HPDE6-E6E7 (cell line): ENCODE data around the gene LPO.
A peak's percentile ranks its signal among the peaks of the same experiment; 100 is the strongest.

Experiments
- DNase-seq: peaks from one replicate; pipeline ENCODE4 v3.0.0; 2011; ENCODE audit warnings: missing footprints; ENCODE audit errors: extremely low spot score

LPO gene

GRCh38 chr17:58303971-58304749 lies 65.8 kb downstream of the LPO start:
- peak; percentile 63 for DNase-seq

GRCh38 chr17:58304750-58305486 lies 66.5 kb downstream of the LPO start:
- no peak for DNase-seq

GRCh38 chr17:58305626-58306025 lies 67.2 kb downstream of the LPO start:
- no peak for DNase-seq

GRCh38 chr17:58306131-58306951 lies 68.0 kb downstream of the LPO start:
- DNase-seq: no peak

- DNase-seq: no peak
Measured at GRCh38 chr17:58307468-58308172, 69.2 kb downstream of the LPO start.

GRCh38 chr17:58308173-58308984 lies 70.0 kb downstream of the LPO start:
- DNase-seq: no peak

GRCh38 chr17:58308985-58309917 lies 70.9 kb downstream of the LPO start:
- no peak for DNase-seq

GRCh38 chr17:58309918-58310259 lies 71.5 kb downstream of the LPO start:
- no peak for DNase-seq

- no peak for DNase-seq
Measured at GRCh38 chr17:58310511-58311428, 72.4 kb downstream of the LPO start.

GRCh38 chr17:58311429-58311894 lies 73.1 kb downstream of the LPO start:
- DNase-seq: no peak

GRCh38 chr17:58312021-58312630 lies 73.7 kb downstream of the LPO start:
- no peak for DNase-seq

- DNase-seq: no peak
Measured at GRCh38 chr17:58312829-58313228, 74.4 kb downstream of the LPO start.

GRCh38 chr17:58313815-58314705 lies 75.7 kb downstream of the LPO start:
- no peak for DNase-seq

- DNase-seq: no peak
Measured at GRCh38 chr17:58314706-58315015, 76.3 kb downstream of the LPO start.

- DNase-seq: no peak
Measured at GRCh38 chr17:58315281-58315711, 76.9 kb downstream of the LPO start.

- no peak for DNase-seq
Measured at GRCh38 chr17:58315750-58316149, 77.4 kb downstream of the LPO start.

GRCh38 chr17:58316260-58316960 lies 78.0 kb downstream of the LPO start:
- no peak for DNase-seq
